Testis (tissue), 2 donors: ENCODE data around the gene SLC35G2.

Experiments used
- CTCF ChIP-seq, 3 experiments: fragments of 450-650 bp in 2 of 3; fragments of 200-600 bp in 1 of 3; sonication (generic) in 1 of 3; IDR thresholded peaks; one replicate each; pipeline ENCODE4 v1.5.1; 2016 to 2019; ENCODE audit warnings: antibody characterized with exemption in 3 of 3, mild to moderate bottlenecking in 2 of 3, moderate library complexity in 1 of 3
- POLR2A ChIP-seq: fragments of 450-650 bp; IDR thresholded peaks from one replicate; pipeline ENCODE4 v1.6.1; 2017; ENCODE audit warnings: antibody characterized with exemption, mild to moderate bottlenecking, moderate library complexity

- TF ChIP-seq CTCF (IDR thresholded peaks at IDR 0.05): no peak
- TF ChIP-seq POLR2A: no peak
Measured at GRCh38 chr3:136835089-136835812, 16.3 kb downstream of the SLC35G2 start.
